ENCODE data around the gene THBS3.
"Not testable (repeated sequence)": the region's sequence is repeated elsewhere in the genome, so short reads cannot be mapped to it uniquely, and the experiment has no call there.

THBS3 gene

DNA sequence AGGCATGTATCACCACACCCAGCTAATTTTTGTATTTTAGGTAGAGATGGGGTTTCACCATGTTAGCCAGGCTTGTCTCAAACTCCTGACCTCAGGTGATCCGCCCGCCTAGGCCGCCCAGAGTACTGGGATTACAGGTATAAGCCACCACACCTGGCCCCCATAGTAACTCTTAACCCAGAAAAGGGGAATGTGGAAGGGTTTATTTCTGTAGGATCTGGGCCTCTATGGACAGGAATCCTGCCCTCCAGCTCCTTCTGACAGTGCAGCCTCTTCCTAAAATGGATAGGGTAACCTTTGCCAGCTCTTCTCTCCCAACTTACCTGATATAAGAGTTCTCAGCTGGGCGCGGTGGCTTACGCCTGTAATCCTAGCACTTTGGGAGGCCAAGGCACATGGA lies 45.1 kb downstream of the THBS3 start:
- not testable (repeated sequence) for H3K9me3 ChIP-seq (ENCODE audit: control insufficient read depth, insufficient read depth, low read length); H3K9ac ChIP-seq (ENCODE audit: low read depth, low read length); H3K36me3 ChIP-seq (ENCODE audit: insufficient read depth, low read length); H3K4me1 ChIP-seq (ENCODE audit: insufficient read depth, low read length)

GRCh38 chr1:155160128-155160527 lies 47.6 kb downstream of the THBS3 start:
- H3K9ac ChIP-seq (ENCODE audit: low read depth, low read length), result no peak overlapping the region
- no peaks in the 10 kb centered on the region for H3K36me3 ChIP-seq (ENCODE audit: insufficient read depth, low read length)
- H3K9me3 ChIP-seq (ENCODE audit: control insufficient read depth, insufficient read depth, low read length), result no peaks in the 10 kb centered on the region
- H3K4me1 ChIP-seq (ENCODE audit: insufficient read depth, low read length), result no peaks in the 10 kb centered on the region

DNA sequence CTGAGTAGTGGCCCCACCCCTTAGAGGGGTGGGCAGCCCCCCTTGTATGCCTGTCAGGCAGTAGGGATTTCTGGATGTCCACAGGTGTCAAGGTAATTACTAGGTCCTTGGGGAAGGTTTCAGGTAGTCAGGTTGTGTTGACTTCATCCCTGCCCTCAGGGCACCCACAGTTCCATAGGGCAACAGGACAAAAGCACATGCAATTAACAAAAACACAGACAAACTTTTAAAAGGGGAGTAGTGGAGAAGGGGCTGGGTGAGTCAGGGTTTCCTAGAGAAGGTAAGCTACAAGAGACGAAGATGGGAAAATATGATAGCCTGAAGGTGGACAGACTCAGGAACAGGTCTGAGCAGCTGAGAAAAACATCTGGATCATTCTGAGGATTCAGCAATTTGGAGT lies 48.7 kb downstream of the THBS3 start:
- H3K9ac ChIP-seq (ENCODE audit: low read depth, low read length), result no peak overlapping the region
- no peaks in the 10 kb centered on the region for H3K4me1 ChIP-seq (ENCODE audit: insufficient read depth, low read length)
- H3K36me3 ChIP-seq (ENCODE audit: insufficient read depth, low read length), result no peaks in the 10 kb centered on the region
- H3K9me3 ChIP-seq (ENCODE audit: control insufficient read depth, insufficient read depth, low read length), result no peaks in the 10 kb centered on the region

GRCh38 chr1:155155996-155156643 lies 51.6 kb downstream of the THBS3 start:
- not testable (repeated sequence) for H3K9ac ChIP-seq (ENCODE audit: low read depth, low read length); H3K4me1 ChIP-seq (ENCODE audit: insufficient read depth, low read length); H3K36me3 ChIP-seq (ENCODE audit: insufficient read depth, low read length); H3K9me3 ChIP-seq (ENCODE audit: control insufficient read depth, insufficient read depth, low read length)

All from ES-I3 (cell line).